ENCODE measurements around the gene CNMD.
"Not testable (repeated sequence)": the region's sequence is repeated elsewhere in the genome, so short reads cannot be mapped to it uniquely, and the experiment has no call there.

CNMD gene

DNA sequence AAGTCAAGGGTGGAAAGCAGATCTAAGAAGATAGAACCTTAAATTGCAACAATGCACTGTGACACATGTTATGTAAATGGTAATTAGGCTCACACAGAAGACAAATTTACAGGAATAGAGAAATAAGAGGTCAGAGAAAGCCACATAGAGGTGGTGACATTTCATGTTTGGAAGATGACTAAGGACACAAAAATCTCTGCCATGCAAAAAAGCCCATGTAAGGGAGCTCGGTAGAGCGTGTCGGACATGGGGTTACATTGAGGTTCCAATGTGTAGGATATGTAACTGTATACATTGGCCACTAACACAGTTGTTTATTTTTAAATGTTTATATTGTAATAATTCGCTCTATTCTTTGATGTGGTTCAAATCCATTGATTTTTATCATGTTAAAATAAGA is 53.2 kb downstream of the CNMD start:
- Histone ChIP-seq H3K4me2 (ENCODE audit: low read length, poor library complexity, severe bottlenecking) (no peak overlapping the region), H3K79me1 (replicated peaks; ENCODE audit: low read length, poor library complexity, severe bottlenecking) (peaks cover 7% of the 10 kb centered on the region), H3K14ac (ENCODE audit: low read length in 2 of 2) (no peak overlapping the region), H4K8ac (ENCODE audit: low read length) (no peak overlapping the region), H2BK15ac (ENCODE audit: low read depth, poor library complexity, severe bottlenecking) (no peak overlapping the region), H2AK5ac (ENCODE audit: low read length, severe bottlenecking) (no peak overlapping the region), H3K27me3 (ENCODE audit: control insufficient read depth in 1 of 2, insufficient read depth in 1 of 2, low read length in 2 of 2) (no peaks in the 10 kb centered on the region), H2BK120ac (ENCODE audit: low read depth, low read length) (no peak overlapping the region), H4K91ac (ENCODE audit: low read length) (no peak overlapping the region), H3K9me3 (ENCODE audit: control insufficient read depth, low read length) (no peaks in the 10 kb centered on the region), H2BK5ac (ENCODE audit: low read depth, low read length, poor library complexity, severe bottlenecking) (no peak overlapping the region), H3K27ac (ENCODE audit: low read length, poor library complexity, severe bottlenecking) (peak overlapping the region; percentile 4), H3K36me3 (ENCODE audit: control insufficient read depth in 1 of 2, insufficient read depth in 2 of 2, low read depth in 1 of 2, low read length in 2 of 2) (peaks cover 17 to 92% of the 10 kb centered on the region in 2 experiments), H3K4ac (ENCODE audit: low read depth in 1 of 2, low read length in 2 of 2) (no peak overlapping the region), H3K18ac (ENCODE audit: low read depth in 1 of 2, low read length in 2 of 2) (no peak overlapping the region), H2BK12ac (ENCODE audit: low read length in 2 of 2) (no peak overlapping the region), H3K4me3 (ENCODE audit: insufficient read depth in 1 of 2, low read depth in 1 of 2, low read length in 2 of 2) (no peak overlapping the region), H3K23ac (ENCODE audit: low read length in 2 of 2) (no peak overlapping the region), H2AFZ (ENCODE audit: low read depth, low read length) (no peak overlapping the region), H3K4me1 (ENCODE audit: control insufficient read depth, insufficient read depth, low read depth, low read length) (peaks cover 2% of the 10 kb centered on the region), H3K9ac (ENCODE audit: low read length) (no peak overlapping the region)
- 61% methylated on average over 3 of the region's 4 CpGs for WGBS
- DNase-seq: peak; percentile 19

DNA sequence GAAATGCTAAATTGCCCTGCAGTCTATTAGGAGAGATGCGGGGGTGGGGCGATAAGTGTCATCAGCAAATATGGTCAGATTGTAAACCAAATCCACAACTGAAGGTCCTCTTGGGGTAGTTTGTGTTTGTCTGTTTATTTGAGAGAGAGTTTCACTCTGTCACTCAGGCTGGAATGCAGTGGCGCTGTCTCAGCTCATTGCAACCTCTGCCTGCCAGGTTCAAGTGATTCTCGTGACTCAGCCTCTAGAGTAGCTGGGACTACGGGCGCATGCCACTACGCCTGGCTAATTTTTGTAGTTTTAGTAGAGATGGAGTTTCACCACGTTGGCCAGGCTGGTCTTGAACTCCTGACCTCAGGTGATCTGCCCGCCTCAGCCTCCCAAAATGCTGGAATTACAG is 53.8 kb downstream of the CNMD start:
- H3K79me1 ChIP-seq (replicated peaks; ENCODE audit: low read length, poor library complexity, severe bottlenecking); H3K18ac ChIP-seq (ENCODE audit: low read depth in 1 of 2, low read length in 2 of 2); H2BK12ac ChIP-seq (ENCODE audit: low read length in 2 of 2); H3K4me2 ChIP-seq (ENCODE audit: low read length, poor library complexity, severe bottlenecking); H3K4me3 ChIP-seq (ENCODE audit: insufficient read depth in 1 of 2, low read depth in 1 of 2, low read length in 2 of 2); H2AFZ ChIP-seq (ENCODE audit: low read depth, low read length); H3K9ac ChIP-seq (ENCODE audit: low read length); H3K4ac ChIP-seq (ENCODE audit: low read depth in 1 of 2, low read length in 2 of 2); H4K91ac ChIP-seq (ENCODE audit: low read length); H2BK15ac ChIP-seq (ENCODE audit: low read depth, poor library complexity, severe bottlenecking); H3K23ac ChIP-seq (ENCODE audit: low read length in 2 of 2); H3K27me3 ChIP-seq (ENCODE audit: control insufficient read depth in 1 of 2, insufficient read depth in 1 of 2, low read length in 2 of 2); H3K14ac ChIP-seq (ENCODE audit: low read length in 2 of 2); H2AK5ac ChIP-seq (ENCODE audit: low read length, severe bottlenecking); H3K9me3 ChIP-seq (ENCODE audit: control insufficient read depth, low read length); H3K4me1 ChIP-seq (ENCODE audit: control insufficient read depth, insufficient read depth, low read depth, low read length); H2BK5ac ChIP-seq (ENCODE audit: low read depth, low read length, poor library complexity, severe bottlenecking); H4K8ac ChIP-seq (ENCODE audit: low read length); H2BK120ac ChIP-seq (ENCODE audit: low read depth, low read length): not testable (repeated sequence)
- Histone ChIP-seq H3K36me3 (ENCODE audit: control insufficient read depth in 1 of 2, insufficient read depth in 2 of 2, low read depth in 1 of 2, low read length in 2 of 2) (peaks cover 18 to 92% of the 10 kb centered on the region in 2 experiments), H3K27ac (ENCODE audit: low read length, poor library complexity, severe bottlenecking) (peak overlapping the region; percentile 19)
- DNase-seq: peak; percentile 69
- 48% methylated on average over 9 of the region's 9 CpGs for WGBS

DNA sequence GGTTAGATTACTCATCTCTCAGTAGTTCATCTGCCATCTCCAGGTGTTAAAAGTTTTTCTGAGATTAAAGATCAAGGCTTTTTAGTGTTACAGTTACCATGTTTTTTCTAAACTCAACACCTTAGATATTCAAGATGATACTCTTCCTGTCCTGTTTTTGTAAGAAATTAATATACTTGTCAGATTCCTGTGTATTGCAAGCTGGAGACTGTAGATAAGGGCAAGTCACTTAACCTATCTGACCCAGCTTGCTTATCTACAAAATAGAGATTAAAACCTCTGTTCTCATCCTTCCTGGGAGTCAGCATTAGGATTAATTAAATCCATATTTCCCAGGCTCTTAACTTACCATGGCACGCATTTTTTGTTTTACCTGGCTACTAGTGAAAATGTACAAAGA is 61.8 kb downstream of the CNMD start:
- H3K9ac ChIP-seq (ENCODE audit: low read length): no peak overlapping the region
- H3K23ac ChIP-seq (ENCODE audit: low read length in 2 of 2): no peak overlapping the region
- no peak overlapping the region for H2BK5ac ChIP-seq (ENCODE audit: low read depth, low read length, poor library complexity, severe bottlenecking)
- H2AK5ac ChIP-seq (ENCODE audit: low read length, severe bottlenecking): no peak overlapping the region
- WGBS: 100% methylated on average over 1 of the region's 1 CpG
- no peak for DNase-seq
- no peak overlapping the region for H3K4ac ChIP-seq (ENCODE audit: low read depth in 1 of 2, low read length in 2 of 2)
- no peak overlapping the region for H2AFZ ChIP-seq (ENCODE audit: low read depth, low read length)
- H4K8ac ChIP-seq (ENCODE audit: low read length): no peak overlapping the region
- H3K14ac ChIP-seq (ENCODE audit: low read length in 2 of 2): no peak overlapping the region
- H3K79me1 ChIP-seq (replicated peaks; ENCODE audit: low read length, poor library complexity, severe bottlenecking): peaks cover 6% of the 10 kb centered on the region
- no peaks in the 10 kb centered on the region for H3K9me3 ChIP-seq (ENCODE audit: control insufficient read depth, low read length)
- H3K4me3 ChIP-seq (ENCODE audit: insufficient read depth in 1 of 2, low read depth in 1 of 2, low read length in 2 of 2): no peak overlapping the region
- H4K91ac ChIP-seq (ENCODE audit: low read length): no peak overlapping the region
- no peaks in the 10 kb centered on the region for H3K4me1 ChIP-seq (ENCODE audit: control insufficient read depth, insufficient read depth, low read depth, low read length)
- peaks cover 12 to 89% of the 10 kb centered on the region in 2 experiments for H3K36me3 ChIP-seq (ENCODE audit: control insufficient read depth in 1 of 2, insufficient read depth in 2 of 2, low read depth in 1 of 2, low read length in 2 of 2)
- H3K4me2 ChIP-seq (ENCODE audit: low read length, poor library complexity, severe bottlenecking): no peak overlapping the region
- H2BK15ac ChIP-seq (ENCODE audit: low read depth, poor library complexity, severe bottlenecking): no peak overlapping the region
- no peaks in the 10 kb centered on the region for H3K27me3 ChIP-seq (ENCODE audit: control insufficient read depth in 1 of 2, insufficient read depth in 1 of 2, low read length in 2 of 2)
- H3K27ac ChIP-seq (ENCODE audit: low read length, poor library complexity, severe bottlenecking): no peak overlapping the region
- H2BK120ac ChIP-seq (ENCODE audit: low read depth, low read length): no peak overlapping the region
- H3K18ac ChIP-seq (ENCODE audit: low read depth in 1 of 2, low read length in 2 of 2): no peak overlapping the region
- H2BK12ac ChIP-seq (ENCODE audit: low read length in 2 of 2): no peak overlapping the region

GRCh38 chr13:52673465-52673864 is 66.2 kb downstream of the CNMD start:
- H3K4me3 ChIP-seq (ENCODE audit: insufficient read depth in 1 of 2, low read depth in 1 of 2, low read length in 2 of 2): no peak overlapping the region
- WGBS: 100% methylated on average over 1 of the region's 1 CpG

More at GRCh38 chr13:52673465-52673864, 66.2 kb downstream of the CNMD start:
- peaks cover 4% of the 10 kb centered on the region for H3K79me1 ChIP-seq (replicated peaks; ENCODE audit: low read length, poor library complexity, severe bottlenecking)
- peaks cover 4 to 87% of the 10 kb centered on the region in 2 experiments for H3K36me3 ChIP-seq (ENCODE audit: control insufficient read depth in 1 of 2, insufficient read depth in 2 of 2, low read depth in 1 of 2, low read length in 2 of 2)
- no peak overlapping the region for H2BK15ac ChIP-seq (ENCODE audit: low read depth, poor library complexity, severe bottlenecking)
- no peaks in the 10 kb centered on the region for H3K9me3 ChIP-seq (ENCODE audit: control insufficient read depth, low read length)
- H3K14ac ChIP-seq (ENCODE audit: low read length in 2 of 2): no peak overlapping the region
- H2BK120ac ChIP-seq (ENCODE audit: low read depth, low read length): no peak overlapping the region
- H3K27me3 ChIP-seq (ENCODE audit: control insufficient read depth in 1 of 2, insufficient read depth in 1 of 2, low read length in 2 of 2): no peaks in the 10 kb centered on the region
- H3K23ac ChIP-seq (ENCODE audit: low read length in 2 of 2): no peak overlapping the region
- H3K4me1 ChIP-seq (ENCODE audit: control insufficient read depth, insufficient read depth, low read depth, low read length): no peaks in the 10 kb centered on the region
- no peak overlapping the region for H2BK12ac ChIP-seq (ENCODE audit: low read length in 2 of 2)
- H3K27ac ChIP-seq (ENCODE audit: low read length, poor library complexity, severe bottlenecking): no peak overlapping the region
- H4K8ac ChIP-seq (ENCODE audit: low read length): no peak overlapping the region
- no peak overlapping the region for H2BK5ac ChIP-seq (ENCODE audit: low read depth, low read length, poor library complexity, severe bottlenecking)
- H3K4me2 ChIP-seq (ENCODE audit: low read length, poor library complexity, severe bottlenecking): no peak overlapping the region
- DNase-seq: no peak
- H3K18ac ChIP-seq (ENCODE audit: low read depth in 1 of 2, low read length in 2 of 2): no peak overlapping the region
- H2AFZ ChIP-seq (ENCODE audit: low read depth, low read length): no peak overlapping the region
- no peak overlapping the region for H2AK5ac ChIP-seq (ENCODE audit: low read length, severe bottlenecking)
- H3K4ac ChIP-seq (ENCODE audit: low read depth in 1 of 2, low read length in 2 of 2): no peak overlapping the region
- H3K9ac ChIP-seq (ENCODE audit: low read length): no peak overlapping the region
- no peak overlapping the region for H4K91ac ChIP-seq (ENCODE audit: low read length)
